HepG2 (cell line): Measurements from ENCODE around the gene INSIG2. TPM values are rescaled to one million over a fixed set of nuclear protein-coding genes. Genes with fewer than 3 reads are reported as not detected.
A peak's percentile ranks its signal among the peaks of the same experiment; 100 is the strongest.

Experiments used
- ATF3 ChIP-seq: sonication (generic); formaldehyde crosslinking; IDR thresholded peaks from 2 replicates; pipeline ENCODE4 v1.4.0; 2020; ENCODE audit warnings: missing genetic modification reagents
- GATAD1 ChIP-seq: IDR thresholded peaks from 2 replicates; pipeline ENCODE4 v1.6.1; 2016; ENCODE audit warnings: missing genetic modification reagents, missing compliant biosample characterization
- NCOR1 ChIP-seq: fragments of 200-600 bp; sonication (generic); IDR thresholded peaks from 2 replicates; pipeline ENCODE4 v1.7.0; 2017; ENCODE audit warnings: antibody characterized with exemption, low read length, borderline replicate concordance
- NR2F2 ChIP-seq: IDR thresholded peaks from 2 replicates; pipeline ENCODE4 v1.6.1; 2012; ENCODE audit warnings: low read depth, inconsistent platforms, borderline replicate concordance
- POLR2AphosphoS2 ChIP-seq: IDR thresholded peaks from 2 replicates; pipeline ENCODE4 v1.6.1; 2011; ENCODE audit warnings: low read depth, low read length, improper control_type of control experiment
- POLR2AphosphoS5 ChIP-seq: IDR thresholded peaks from 2 replicates; pipeline ENCODE4 v1.6.1; 2012; ENCODE audit warnings: low read depth, low read length
- POLR2G ChIP-seq: fragments of 200-400 bp; formaldehyde crosslinking; IDR thresholded peaks from 2 replicates; pipeline ENCODE4 v1.6.1; 2018; ENCODE audit warnings: mild to moderate bottlenecking, low read depth, low read length, moderate library complexity
- SKIL ChIP-seq: sonication (generic); formaldehyde crosslinking; IDR thresholded peaks from 2 replicates; pipeline ENCODE4 v1.8.0; 2022; ENCODE audit warnings: missing genetic modification reagents, mild to moderate bottlenecking, moderate library complexity, borderline replicate concordance
- ZFP36L1 ChIP-seq: sonication (generic); formaldehyde crosslinking; IDR thresholded peaks from 2 replicates; pipeline ENCODE4 v1.8.0; 2022; ENCODE audit warnings: mild to moderate bottlenecking, missing genetic modification reagents, moderate library complexity
- ZNF572 ChIP-seq: sonication (generic); formaldehyde crosslinking; IDR thresholded peaks from 2 replicates; pipeline ENCODE4 v1.5.1; 2020; ENCODE audit warnings: mild to moderate bottlenecking, missing genetic modification reagents
- ZNF709 ChIP-seq: sonication (generic); formaldehyde crosslinking; IDR thresholded peaks from 2 replicates; pipeline ENCODE4 v1.5.0; 2020; ENCODE audit warnings: mild to moderate bottlenecking, missing genetic modification reagents
- ZNF75D ChIP-seq: sonication (generic); formaldehyde crosslinking; IDR thresholded peaks from 2 replicates; pipeline ENCODE4 v1.8.1; 2023; ENCODE audit warnings: missing genetic modification reagents, mild to moderate bottlenecking, borderline replicate concordance
- ZNF772 ChIP-seq: sonication (generic); formaldehyde crosslinking; IDR thresholded peaks from 2 replicates; pipeline ENCODE4 v1.5.0; 2020; ENCODE audit warnings: mild to moderate bottlenecking, missing genetic modification reagents
- polyA plus RNA-seq, 8 experiments: library from polyadenylated mRNA; depleted of rRNA in 3 of 8; stranded (reverse) in 7 of 8; unstranded in 1 of 8; fragments of >200 nt; fragmentation: Illumina TruSeq in 4 of 8; extraction: Trizol in 4 of 8; gene quantifications; 2 replicates each; pipeline versions ENCODE4 v1.2.1 to v1.2.3, GENCODE V29; 2011 to 2016; ENCODE audit warnings: low read depth in 4 of 8, missing spikeins in 1 of 8, mixed read lengths in 1 of 8; ENCODE audit not compliant: insufficient read depth in 1 of 8
- total RNA-seq, 5 experiments: library from RNA; depleted of rRNA; stranded (reverse); fragments of >200 nt; fragmentation: Illumina TruSeq; extraction: Trizol; gene quantifications; 2 replicates each; pipeline ENCODE4 v1.2.3, GENCODE V29; 2016; ENCODE audit warnings: low read depth in 1 of 5
- TF ChIP-seq, protein P1 (sequence below): IDR thresholded peaks from 2 replicates; pipeline ENCODE4 v1.6.1; 2016; ENCODE audit warnings: missing compliant biosample characterization, missing genetic modification reagents, borderline replicate concordance
- TF ChIP-seq, protein P2 (sequence below): sonication (generic); formaldehyde crosslinking; conservative IDR thresholded peaks from 2 replicates; pipeline ENCODE4 v1.4.0; 2020; ENCODE audit warnings: missing genetic modification reagents
- TF ChIP-seq, protein P3 (sequence below): sonication (generic); formaldehyde crosslinking; IDR thresholded peaks from 2 replicates; pipeline ENCODE4 v1.4.0; 2020; ENCODE audit warnings: missing genetic modification reagents, borderline replicate concordance
- TF ChIP-seq, protein P4 (sequence below): sonication (generic); formaldehyde crosslinking; IDR thresholded peaks from 2 replicates; pipeline ENCODE4 v1.4.0; 2020; ENCODE audit warnings: mild to moderate bottlenecking, missing genetic modification reagents

The INSIG2 gene
- total and polyA plus RNA-seq, 2 of the 13 experiments (the other 11 are each of a cell fraction or from before 2014, with no cell fraction given): 73.5 to 481 TPM

DNA sequence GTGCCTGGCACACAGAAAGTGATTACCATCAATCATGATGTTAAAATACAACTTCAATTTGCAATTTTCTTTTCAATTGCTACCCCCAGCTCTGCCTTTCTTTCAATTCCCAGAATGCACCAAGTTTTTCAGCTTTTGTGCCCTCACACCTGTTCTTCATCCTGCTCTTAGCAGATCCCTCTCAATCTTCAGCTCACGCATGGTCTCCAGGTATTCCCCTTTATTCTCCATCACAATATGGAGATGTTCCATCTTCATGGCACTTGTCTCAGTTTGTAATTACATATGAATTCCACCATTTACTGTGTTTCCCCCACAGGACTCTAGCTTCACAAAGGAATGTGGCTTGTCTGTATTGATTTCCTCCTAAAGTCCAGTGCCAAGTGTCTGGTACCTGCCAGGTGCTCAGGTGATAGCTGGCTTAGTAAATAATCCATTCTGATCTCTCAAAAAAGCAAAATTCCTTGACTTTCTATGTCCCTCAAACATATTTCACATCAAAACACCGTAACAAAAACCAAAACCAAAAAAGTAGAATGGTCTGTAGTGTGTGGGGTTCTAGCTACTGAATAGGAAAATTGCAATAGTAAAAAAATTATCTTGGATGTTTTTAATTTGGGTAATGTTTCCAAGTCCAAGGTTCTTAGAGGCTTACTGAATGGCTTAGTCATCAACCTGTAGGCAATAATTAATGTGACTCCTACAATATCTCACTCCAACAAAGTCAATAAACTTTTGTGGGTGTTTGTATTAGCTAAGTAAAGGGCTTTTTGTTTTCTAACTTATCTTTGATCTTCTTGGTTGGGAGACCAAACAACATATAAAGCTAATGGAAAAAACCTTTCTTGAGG lies 2.9 kb upstream of the INSIG2 start (continued):
- TF ChIP-seq ZNF709 (CRISPR knock-in tag) (no peak), SKIL (CRISPR knock-in tag) (peak; percentile 66), NCOR1 (peak; percentile 84), ATF3 (CRISPR knock-in tag) (peak; percentile 62; the same call in 1 of the 2 replicates), POLR2G (no peak), POLR2AphosphoS2 (no peak), ZNF772 (CRISPR knock-in tag) (no peak), ZNF75D (CRISPR knock-in tag) (no peak), ZNF572 (CRISPR knock-in tag) (no peak), NR2F2 (peak; percentile 59), POLR2AphosphoS5 (0 out of 2 replicates have a peak, but pooled peaks have one; percentile 14), GATAD1 (CRISPR knock-in tag) (no peak; the same call in 1 of the 2 replicates), ZFP36L1 (CRISPR knock-in tag) (peak; percentile 65; the same call in 1 of the 2 replicates)
- TF ChIP-seq, protein P1, sequence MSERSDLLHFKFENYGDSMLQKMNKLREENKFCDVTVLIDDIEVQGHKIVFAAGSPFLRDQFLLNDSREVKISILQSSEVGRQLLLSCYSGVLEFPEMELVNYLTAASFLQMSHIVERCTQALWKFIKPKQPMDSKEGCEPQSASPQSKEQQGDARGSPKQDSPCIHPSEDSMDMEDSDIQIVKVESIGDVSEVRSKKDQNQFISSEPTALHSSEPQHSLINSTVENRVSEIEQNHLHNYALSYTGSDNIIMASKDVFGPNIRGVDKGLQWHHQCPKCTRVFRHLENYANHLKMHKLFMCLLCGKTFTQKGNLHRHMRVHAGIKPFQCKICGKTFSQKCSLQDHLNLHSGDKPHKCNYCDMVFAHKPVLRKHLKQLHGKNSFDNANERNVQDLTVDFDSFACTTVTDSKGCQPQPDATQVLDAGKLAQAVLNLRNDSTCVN (CRISPR knock-in tag): no peak
- TF ChIP-seq, protein P2, sequence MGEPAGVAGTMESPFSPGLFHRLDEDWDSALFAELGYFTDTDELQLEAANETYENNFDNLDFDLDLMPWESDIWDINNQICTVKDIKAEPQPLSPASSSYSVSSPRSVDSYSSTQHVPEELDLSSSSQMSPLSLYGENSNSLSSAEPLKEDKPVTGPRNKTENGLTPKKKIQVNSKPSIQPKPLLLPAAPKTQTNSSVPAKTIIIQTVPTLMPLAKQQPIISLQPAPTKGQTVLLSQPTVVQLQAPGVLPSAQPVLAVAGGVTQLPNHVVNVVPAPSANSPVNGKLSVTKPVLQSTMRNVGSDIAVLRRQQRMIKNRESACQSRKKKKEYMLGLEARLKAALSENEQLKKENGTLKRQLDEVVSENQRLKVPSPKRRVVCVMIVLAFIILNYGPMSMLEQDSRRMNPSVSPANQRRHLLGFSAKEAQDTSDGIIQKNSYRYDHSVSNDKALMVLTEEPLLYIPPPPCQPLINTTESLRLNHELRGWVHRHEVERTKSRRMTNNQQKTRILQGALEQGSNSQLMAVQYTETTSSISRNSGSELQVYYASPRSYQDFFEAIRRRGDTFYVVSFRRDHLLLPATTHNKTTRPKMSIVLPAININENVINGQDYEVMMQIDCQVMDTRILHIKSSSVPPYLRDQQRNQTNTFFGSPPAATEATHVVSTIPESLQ (CRISPR knock-in tag): no peak; the same call in 1 of the 2 replicates
- TF ChIP-seq, protein P3, sequence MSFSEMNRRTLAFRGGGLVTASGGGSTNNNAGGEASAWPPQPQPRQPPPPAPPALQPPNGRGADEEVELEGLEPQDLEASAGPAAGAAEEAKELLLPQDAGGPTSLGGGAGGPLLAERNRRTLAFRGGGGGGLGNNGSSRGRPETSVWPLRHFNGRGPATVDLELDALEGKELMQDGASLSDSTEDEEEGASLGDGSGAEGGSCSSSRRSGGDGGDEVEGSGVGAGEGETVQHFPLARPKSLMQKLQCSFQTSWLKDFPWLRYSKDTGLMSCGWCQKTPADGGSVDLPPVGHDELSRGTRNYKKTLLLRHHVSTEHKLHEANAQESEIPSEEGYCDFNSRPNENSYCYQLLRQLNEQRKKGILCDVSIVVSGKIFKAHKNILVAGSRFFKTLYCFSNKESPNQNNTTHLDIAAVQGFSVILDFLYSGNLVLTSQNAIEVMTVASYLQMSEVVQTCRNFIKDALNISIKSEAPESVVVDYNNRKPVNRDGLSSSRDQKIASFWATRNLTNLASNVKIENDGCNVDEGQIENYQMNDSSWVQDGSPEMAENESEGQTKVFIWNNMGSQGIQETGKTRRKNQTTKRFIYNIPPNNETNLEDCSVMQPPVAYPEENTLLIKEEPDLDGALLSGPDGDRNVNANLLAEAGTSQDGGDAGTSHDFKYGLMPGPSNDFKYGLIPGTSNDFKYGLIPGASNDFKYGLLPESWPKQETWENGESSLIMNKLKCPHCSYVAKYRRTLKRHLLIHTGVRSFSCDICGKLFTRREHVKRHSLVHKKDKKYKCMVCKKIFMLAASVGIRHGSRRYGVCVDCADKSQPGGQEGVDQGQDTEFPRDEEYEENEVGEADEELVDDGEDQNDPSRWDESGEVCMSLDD: peak; percentile 48; the same call in 1 of the 2 replicates
- TF ChIP-seq, protein P4, sequence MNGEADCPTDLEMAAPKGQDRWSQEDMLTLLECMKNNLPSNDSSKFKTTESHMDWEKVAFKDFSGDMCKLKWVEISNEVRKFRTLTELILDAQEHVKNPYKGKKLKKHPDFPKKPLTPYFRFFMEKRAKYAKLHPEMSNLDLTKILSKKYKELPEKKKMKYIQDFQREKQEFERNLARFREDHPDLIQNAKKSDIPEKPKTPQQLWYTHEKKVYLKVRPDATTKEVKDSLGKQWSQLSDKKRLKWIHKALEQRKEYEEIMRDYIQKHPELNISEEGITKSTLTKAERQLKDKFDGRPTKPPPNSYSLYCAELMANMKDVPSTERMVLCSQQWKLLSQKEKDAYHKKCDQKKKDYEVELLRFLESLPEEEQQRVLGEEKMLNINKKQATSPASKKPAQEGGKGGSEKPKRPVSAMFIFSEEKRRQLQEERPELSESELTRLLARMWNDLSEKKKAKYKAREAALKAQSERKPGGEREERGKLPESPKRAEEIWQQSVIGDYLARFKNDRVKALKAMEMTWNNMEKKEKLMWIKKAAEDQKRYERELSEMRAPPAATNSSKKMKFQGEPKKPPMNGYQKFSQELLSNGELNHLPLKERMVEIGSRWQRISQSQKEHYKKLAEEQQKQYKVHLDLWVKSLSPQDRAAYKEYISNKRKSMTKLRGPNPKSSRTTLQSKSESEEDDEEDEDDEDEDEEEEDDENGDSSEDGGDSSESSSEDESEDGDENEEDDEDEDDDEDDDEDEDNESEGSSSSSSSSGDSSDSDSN (CRISPR knock-in tag): 0 out of 2 replicates have a peak, but pooled peaks have one; percentile 25
